Measurements from ENCODE around the gene ARGLU1.

- TF ChIP-seq, protein P1, sequence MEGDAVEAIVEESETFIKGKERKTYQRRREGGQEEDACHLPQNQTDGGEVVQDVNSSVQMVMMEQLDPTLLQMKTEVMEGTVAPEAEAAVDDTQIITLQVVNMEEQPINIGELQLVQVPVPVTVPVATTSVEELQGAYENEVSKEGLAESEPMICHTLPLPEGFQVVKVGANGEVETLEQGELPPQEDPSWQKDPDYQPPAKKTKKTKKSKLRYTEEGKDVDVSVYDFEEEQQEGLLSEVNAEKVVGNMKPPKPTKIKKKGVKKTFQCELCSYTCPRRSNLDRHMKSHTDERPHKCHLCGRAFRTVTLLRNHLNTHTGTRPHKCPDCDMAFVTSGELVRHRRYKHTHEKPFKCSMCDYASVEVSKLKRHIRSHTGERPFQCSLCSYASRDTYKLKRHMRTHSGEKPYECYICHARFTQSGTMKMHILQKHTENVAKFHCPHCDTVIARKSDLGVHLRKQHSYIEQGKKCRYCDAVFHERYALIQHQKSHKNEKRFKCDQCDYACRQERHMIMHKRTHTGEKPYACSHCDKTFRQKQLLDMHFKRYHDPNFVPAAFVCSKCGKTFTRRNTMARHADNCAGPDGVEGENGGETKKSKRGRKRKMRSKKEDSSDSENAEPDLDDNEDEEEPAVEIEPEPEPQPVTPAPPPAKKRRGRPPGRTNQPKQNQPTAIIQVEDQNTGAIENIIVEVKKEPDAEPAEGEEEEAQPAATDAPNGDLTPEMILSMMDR (IDR thresholded peaks at IDR 0.05): no peak
- TF ChIP-seq POLR2A (IDR thresholded peaks at IDR 0.05; ENCODE audit: low read depth): no peak
Observed at GRCh38 chr13:106541826-106542225, 26.1 kb downstream of the ARGLU1 start.
